NCI-H2171 treated with DMSO at 0.1 percent for 48 hours (cell line): Measurements from ENCODE around the gene COMMD6.

ENCODE experiments used
- DNase-seq: peaks from one replicate; lab custom pipeline; 2025; lab: John Stamatoyannopoulos, UW

COMMD6 gene

DNA sequence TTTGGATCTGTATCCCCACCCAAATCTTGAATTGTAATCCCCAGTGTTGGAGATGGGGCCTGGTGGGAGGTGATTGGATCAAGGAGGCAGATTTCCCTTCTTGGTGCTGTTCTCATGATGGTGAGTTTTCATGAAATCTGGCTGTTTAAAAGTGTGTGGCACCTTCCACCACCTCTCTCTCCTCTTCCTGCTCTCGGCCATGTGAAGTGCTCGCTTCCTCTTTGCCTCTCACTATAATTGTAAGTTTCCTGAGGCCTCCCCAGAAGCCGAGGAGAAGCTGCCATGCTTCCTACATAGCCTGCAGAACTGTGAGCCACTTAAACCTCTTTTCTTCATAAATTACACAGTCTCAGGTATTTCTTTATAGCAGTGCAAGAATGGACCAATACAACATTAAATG, 15.7 kb downstream of the COMMD6 start:
- no peak for DNase-seq

DNA sequence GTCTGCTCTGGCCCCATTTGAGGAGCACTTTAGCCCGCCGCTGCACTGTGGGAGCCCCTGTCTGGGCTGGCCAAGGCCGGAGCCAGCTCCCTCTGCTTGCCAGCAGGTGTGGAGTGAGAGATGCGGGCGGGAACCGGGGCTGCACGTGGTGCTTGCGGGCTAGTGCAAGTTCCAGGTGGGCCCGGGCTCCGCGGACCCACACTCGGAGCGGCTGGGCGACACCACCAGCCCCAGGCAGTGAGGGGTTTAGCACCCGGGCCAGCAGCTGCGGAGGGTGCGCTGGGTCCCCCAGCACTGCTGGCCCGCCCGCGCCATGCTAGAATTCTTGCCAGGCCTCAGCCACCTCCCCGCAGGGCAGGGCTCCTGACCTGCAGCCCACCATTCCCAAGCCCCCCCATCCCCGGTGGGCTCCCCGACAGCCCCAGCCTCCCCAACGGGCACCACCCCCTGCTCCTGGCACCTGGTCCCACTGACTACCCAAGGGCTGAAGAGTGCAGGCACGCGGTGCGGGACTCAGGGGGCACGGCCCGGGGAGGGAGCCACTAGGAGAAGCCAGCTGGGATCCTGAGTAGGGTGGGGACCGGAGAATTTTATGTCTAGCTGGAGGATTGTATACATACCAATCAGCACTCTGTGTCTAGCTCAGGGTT, 19.1 kb downstream of the COMMD6 start:
- DNase-seq: no peak

DNA sequence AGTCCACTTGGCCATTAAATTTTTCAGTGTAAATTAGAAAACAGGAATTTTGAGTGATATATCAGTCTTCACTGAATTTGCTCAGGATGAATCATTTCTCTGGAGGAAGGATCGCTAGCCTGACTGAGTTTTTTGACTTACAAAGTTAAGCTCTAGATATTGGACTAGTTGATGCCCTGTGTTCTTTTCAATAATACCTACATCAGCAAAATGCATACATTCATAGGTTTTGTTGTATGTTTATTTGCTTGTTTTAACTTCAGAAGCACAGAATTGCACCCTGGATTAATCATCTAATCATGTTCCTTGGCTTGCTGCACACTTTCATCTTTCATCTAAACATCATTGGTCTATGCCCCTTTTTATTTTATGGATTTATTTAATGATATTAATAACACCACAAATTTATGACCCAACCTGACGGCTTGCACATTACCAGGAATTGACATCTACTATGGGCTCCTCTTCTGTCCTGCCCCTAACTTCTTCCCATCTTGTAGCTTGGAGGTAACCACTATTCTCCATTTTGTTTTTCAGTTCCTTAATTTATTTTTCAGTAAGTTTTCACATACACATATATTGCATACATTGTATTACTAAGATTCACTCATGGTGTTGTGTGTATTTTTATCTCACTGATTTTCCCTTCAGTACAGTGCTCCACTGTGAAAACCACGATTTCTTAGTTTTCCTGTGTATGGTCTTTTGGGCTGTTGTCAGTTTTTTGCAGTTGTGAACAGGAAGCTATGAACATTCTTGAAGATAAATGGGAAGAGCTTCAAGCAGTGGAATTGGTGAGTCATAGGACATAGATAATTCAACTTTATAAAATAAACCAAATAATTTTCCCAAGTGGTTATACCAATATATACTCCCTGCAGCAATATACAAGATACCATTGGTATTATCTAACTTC, 23.3 kb downstream of the COMMD6 start:
- DNase-seq: no peak

DNA sequence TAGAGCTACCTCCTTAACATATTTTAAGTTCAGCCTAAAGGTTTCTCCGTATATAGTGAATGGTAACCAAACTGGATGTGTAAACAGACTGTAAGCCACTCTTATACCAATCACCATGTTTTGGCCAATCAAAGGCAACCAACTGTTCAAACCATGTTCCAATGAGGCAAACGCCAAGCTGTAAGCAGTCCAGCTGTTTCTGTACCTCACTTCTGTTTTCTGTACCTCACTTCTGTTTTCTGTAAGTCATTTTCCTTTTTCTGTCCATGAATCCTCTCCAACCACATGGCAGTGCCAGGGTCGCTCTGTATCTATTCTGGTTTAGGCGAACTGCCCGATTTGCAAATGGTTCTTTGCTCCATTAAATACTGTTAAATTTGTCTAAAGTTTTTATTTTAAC, 24.4 kb downstream of the COMMD6 start:
- DNase-seq: no peak

DNA sequence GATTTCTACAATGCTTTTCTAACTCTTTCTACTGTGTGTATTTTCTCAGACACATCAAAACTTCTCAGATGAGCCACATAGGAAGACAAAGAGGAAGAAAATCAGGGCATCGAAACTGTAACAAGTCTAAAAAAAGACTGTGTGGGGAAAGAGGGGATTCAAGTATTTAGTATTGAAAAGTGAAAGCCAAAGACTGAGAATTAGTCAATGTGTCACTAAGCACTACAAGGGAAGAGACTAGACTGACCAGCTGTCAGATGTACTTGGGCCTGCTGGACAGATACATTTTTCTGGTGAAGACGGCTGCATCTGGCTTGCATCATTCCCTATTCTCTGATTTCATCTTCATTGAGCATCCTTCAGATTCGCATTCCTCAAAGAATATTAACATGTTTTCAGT, 25.4 kb downstream of the COMMD6 start:
- no peak for DNase-seq

DNA sequence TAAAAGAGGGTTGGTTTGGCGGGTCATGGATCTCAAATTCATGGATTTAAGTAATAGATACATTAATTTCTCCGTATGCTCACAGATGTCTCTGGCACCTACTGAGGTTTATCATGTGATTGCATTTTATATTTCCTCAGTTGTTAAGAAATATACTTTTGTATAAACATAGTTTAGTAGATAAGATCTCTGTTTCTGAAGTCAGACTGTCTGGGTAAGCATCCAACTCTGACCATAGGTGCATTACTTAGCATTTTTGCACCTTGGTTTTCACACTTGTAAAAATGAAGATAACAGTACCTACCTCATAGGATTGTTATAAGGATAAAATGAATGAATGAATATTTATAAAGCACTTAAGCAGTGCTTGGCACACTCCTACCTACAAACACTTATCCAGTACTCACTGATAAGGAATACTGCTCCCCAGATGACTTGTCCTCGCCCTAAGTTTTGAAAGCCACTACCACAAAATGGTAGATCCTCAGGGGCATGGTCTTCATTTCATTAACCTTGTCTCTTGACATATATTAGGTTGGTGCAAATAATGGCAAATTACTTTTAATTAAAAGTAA, 26.5 kb downstream of the COMMD6 start:
- no peak for DNase-seq

DNA sequence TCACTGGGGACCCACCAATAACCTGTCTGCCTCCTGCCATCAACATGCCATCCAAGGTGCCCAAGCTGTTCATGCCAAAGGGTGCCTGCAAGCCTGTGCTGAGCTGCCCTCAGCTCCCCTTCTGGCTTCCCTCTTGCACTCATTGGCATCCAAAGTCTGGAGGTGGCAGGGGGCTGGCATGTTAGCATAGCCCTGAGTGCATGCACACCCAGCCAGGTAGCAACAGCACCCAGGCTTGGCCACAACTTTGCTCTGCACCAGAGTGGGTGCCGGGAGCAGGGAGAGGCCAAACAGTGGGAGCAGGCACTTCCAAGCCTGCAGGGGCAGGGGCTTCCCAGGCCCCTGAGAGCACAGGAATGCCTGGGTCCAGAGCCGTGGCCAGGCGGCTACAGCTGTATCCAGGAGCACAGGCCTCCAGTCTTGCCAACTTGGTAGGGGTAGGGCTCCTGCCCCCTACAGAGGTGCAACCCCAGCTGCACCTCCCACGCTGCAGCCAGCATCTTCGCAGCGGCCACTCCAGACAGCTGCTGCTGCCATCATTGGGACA, 29.6 kb downstream of the COMMD6 start:
- no peak for DNase-seq

DNA sequence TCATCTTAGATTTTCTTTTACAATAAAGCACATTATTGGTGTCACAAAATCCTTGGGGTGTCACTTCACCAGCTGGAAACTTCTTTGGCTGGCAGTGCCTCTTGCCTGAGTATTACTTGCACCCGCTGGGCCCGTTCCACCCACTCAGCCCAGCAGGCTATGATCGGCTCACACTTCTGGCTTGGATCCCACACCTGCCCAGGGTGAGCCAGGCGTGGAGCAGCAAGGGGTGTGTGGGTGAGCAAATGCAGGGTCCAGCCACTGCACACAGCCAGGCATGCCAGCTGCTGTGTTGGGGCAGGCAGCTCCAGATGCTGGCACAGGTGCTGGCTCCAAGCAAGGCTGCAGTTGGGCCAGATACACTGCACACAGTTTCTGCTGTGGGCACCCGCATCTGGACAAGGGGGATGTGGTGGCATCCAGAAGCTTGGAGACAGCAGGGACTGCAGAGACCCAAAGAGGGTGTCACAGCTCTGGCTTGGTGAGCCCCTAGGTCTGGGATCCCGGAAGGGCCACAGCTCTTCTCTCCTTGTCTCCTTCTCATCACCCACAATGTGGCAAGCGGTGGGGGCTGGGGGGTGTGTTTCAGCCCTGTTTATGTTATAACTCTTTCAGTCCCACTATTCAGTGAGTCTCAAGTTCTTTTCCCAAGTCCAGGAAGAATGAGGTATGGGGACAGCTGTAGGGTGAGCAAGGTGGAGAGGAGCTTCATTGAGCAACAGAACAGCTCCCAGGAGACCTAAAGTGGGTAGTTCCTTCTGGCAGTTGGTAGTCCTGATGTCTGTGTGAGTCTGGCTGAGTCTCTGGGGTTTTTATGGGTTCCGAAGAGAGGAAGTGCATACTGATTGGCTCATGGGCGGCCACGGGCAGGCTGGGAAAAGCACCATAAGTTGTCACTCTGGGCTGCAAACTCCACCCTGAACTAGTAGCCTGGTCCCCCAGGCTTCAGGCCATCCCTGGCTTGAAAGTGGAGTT, 30.3 kb downstream of the COMMD6 start:
- peak; percentile 25 for DNase-seq

DNA sequence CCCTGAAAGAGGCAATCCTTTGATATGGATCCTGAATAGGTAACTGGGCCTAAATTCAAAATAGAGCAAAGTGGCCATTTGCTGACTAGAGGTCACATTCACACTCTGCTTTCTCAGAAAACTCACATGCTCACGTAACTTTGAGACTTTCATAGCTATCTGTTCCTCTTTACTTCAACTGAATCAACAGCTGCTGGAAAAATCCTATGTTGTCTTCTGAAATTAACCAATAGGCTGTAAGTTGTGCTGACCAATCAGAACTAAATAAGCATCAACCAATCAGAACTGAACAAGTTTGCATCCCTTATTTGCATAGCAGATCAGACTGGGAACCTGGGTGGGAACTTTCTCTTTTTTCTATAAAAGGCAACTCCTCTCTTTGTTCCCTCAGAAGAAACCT, 31.6 kb downstream of the COMMD6 start:
- DNase-seq: no peak

DNA sequence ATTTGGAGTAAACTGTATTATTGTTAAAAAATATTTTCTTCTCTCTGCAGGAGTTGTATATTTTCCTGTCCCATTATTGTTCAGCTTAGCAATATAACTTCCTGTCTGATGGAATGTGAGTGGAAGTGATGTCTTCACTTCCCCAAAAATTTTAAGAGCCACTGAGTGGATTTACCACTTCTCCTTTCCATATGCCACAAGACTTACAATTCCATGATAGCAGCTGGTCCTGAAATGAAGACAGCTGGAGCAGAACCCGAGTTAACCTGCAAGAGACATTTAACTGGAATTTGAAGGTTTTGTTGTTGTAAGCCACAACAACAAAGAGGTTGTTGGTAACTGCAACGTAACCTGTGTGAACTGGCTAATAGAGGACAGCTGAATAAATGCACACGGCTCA, 32.3 kb downstream of the COMMD6 start:
- peak; percentile 23 for DNase-seq

DNA sequence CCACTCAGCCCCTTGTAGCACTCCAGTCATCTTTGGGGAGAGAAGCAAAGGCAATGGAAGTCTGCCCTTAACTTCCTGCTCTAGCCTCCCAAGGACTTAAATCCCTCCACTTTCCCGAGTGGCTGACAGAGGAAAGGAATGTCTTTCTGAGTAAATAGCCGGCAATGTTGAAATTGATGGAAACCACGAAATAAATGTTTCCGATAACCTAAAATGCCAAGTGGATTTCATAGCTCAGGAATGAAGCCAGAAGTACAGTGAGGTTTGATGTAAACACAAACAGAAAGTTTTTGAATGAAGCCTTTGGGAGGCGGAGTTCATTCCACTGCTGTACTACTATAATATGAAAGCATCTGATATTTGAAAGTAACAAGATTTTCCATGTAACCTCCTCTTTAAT, 41.7 kb downstream of the COMMD6 start:
- DNase-seq: no peak

DNA sequence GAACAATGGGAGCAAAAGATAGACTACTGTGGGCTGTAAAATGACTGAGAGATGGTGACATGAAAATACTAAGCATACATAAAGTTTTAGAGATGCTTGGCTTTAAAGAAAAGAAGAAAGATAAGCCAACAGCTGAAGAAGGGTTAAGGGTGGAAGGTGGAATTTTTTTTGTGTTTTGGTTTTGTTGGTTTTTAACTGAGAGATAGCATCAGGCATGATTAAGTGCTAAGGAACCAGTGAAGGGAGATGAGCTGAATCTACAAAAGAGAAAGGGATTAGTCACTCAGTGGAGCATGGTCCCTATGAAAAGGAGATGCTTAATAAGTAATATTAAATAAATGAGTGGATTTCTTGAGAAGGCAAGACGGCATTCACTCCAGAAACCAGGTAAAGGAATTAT, 43.1 kb downstream of the COMMD6 start:
- no peak for DNase-seq

DNA sequence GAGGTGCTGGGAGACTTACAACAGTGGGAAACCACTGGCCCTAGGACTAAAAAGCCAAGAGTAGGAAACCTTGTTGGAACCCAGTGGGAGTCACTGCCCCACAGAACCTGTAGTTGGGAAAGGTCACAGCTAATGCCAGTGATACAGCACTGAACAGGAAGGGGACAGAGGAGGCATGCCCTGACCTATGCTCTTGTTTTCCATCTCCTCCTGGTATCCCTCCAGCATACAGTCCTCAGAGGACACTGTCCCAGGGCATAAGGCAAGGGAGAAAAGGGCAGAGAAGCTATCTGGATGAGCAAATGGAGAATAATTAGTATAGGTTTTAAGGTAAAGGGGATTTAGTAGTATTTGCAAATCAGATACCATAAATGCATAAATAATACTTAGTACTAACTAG, 44.5 kb downstream of the COMMD6 start:
- DNase-seq: no peak

DNA sequence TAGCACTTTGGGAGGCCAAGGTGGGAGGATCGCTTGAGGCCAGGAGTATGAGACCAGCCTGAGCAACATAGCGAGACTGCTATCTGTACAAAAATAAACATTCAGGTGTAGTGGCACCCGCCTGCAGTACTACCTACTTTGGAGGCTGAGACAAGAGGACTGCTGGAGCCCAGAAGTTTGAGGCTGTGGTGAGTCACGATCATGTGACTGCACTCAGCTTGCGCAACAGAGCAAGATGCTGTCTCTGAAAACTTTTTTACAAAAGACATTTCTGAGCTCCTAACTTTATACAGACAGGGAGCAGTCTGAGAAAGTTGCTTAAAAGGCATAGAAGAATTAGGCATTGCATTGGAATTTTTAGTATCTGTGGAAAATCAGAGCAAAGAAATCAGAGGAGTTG, 45.3 kb downstream of the COMMD6 start:
- DNase-seq: no peak

DNA sequence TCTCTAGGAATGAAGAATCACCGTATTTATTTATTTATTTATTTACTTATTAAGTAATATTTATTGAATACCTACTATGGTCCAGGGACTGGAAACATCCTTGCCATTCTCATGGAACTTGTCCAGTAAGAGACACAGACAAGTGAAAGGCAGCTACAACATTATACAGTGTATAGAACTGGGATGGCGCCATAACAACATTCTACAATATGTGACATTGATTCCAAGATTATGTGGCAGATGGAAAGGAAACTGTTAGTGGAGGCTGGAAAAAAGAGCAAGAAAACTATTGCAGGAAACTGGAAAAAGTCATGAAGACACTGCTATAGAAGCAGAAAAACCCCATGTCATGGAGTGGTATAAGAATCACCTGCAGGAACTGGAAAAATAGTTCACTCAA, 46.3 kb downstream of the COMMD6 start:
- DNase-seq: no peak

DNA sequence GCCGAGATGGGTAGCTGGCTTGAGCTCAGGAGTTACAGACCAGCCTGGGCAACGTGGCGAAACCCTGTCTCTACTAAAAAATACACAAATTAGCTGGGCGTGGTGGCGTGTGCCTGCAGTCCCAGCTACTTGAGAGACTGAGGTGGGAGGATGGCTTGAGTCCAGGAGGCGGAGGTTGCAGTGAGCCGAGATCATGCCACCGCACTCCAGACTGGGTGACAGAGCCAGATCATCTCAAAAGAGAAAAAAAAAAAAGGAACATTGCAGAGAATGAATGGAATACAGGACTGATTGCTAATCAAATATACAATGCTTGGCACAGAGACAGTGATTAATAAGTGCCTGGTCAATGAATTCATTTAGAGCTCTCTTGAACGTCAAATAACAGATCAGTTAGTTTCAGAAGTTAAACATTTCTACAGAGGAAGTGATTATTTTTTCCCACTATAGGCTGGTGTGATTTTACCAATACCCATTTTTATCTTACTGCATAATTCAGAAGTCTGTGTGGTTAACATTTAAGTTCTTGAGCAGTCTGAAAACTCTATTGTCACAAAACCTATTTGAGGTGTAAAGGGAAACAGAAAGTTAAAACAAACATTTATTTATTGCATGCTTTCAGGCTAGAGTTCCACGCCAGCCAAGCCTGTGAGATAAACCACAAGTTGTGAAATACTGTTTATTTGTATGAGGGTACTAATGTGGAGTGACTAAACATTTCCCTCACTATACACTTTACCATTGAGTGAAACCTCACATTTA, 48.0 kb downstream of the COMMD6 start:
- no peak for DNase-seq

DNA sequence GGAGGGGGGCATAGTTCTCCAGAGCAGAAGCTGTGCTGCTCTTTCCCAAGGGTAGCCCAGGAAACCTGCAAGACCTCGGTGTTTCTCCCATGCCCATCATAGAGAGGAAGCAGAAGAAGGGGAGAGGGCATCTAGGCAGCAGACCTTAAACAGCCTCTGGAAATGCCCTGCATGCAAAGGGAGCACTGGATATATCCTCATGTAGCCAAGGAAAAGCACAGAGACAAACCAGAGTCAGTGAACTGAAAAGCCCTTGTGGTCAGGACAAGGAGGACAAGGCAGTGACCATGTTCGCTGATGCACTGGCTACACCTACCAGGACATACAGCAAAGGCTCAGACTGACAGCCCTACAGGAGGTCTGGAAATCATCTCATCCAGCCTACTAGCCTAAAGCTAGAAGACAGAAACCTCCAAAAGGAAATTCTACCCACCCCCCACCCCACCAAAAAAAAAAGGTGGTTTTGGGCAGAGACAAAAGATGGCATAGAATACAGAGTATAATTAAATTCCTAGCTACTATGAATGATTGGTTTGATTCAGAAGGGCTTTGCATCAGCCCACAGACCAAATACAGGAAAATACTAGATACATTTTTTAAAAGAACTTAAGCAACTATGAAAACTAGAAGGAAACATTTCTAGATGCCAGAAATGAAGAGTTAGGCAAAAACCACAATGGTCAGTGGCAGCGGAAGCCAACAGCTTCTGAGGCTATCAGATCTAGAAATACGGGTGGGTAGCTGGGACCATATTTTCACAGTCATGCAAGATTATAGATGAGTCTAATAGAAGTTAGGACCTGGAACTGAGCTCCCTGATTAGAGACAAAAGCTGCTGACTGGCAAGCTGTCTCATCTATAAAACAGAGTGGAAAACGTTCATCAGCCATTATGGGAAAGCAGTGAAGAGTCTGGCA, 51.2 kb downstream of the COMMD6 start:
- DNase-seq: no peak

DNA sequence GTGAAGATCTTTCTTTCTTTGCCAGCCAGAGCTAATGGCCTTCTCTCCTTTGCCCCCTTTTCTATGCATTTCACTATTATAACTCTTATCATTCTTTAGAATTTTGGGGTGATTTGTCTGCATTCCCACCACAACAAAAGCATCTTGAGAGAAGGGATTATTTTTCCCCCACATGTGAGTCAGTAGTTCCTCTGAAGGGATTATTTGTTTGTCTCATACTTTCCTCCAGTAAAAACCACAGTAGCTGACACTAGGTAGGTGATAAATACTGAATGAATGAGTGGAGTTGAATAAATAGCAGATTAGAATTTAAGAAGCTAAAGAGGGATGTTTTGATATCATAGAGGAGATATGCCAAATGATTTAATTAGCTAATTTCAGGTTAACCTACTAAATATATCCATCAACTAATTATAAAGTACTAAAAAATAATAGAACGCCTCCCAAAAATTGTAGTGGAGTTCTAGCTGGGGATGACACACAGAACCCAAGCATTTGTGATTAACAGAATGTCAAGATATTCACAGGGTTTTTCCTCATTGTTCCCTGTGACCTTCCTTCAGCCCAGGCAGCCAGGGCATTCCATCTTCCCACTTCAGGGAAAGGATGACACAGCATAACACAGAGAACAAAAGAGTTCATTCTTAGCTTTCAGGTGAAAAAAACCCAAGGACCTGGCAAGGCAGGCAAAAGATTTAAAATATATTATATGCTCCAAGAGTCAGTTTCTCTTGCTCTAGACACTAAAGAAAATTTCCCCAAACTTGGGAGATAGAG, 52.2 kb downstream of the COMMD6 start:
- no peak for DNase-seq

DNA sequence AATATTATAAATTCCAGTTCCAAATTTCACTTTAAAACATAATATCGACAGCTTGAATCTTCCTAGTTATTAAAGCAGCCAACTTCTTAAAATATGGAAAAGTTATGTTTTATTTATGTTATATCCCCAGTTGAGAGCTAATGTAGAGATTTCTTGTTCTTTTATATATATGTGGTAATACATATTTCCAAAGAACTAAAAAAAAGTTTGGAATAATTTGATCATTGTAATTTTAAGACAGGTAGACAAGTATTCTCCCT, 54.9 kb downstream of the COMMD6 start:
- DNase-seq: no peak
